ENCODE measurements around the gene CTNNA1. TPM values are rescaled to one million over a fixed set of nuclear protein-coding genes. Genes with fewer than 3 reads are reported as not detected.

CTNNA1 gene
- total RNA-seq, 1 donor from 2014 or later = 359 TPM

- no peak for TF ChIP-seq CTCF (IDR thresholded peaks at IDR 0.05; ENCODE audit: insufficient read depth, low read depth, low read length)
- TF ChIP-seq EZH2 (IDR thresholded peaks at IDR 0.05; ENCODE audit: insufficient read depth, low read length) = no peak
- Mint-ChIP-seq H3K27ac (ENCODE audit: unreplicated experiment) (peak overlapping the region; percentile 58), H3K9me3 (ENCODE audit: unreplicated experiment) (peaks cover 3% of the 10 kb centered on the region), H3K4me1 (ENCODE audit: low read depth, unreplicated experiment) (peaks cover 14% of the 10 kb centered on the region), H3K36me3 (ENCODE audit: low read depth, unreplicated experiment) (peaks cover 33% of the 10 kb centered on the region), H3K4me3 (ENCODE audit: unreplicated experiment) (no peak overlapping the region), H3K27me3 (ENCODE audit: low read depth, unreplicated experiment) (peaks cover 10% of the 10 kb centered on the region)
- DNase-seq (ENCODE audit: low read depth) (no peak), FAIRE-seq (no peak)
- no peak overlapping the region for H3K27ac ChIP-seq (ENCODE audit: low read depth, low read length)
- H3K4me3 ChIP-seq (ENCODE audit: insufficient read depth, low read depth, low read length) = no peak overlapping the region
- no peaks in the 10 kb centered on the region for H3K79me2 ChIP-seq (ENCODE audit: insufficient read depth, low read length)
- H3K4me2 ChIP-seq (ENCODE audit: low read length) = no peak overlapping the region
- H3K4me1 ChIP-seq (ENCODE audit: insufficient read depth, low read length) = peaks cover 19% of the 10 kb centered on the region
- no peaks in the 10 kb centered on the region for H3K9me3 ChIP-seq (ENCODE audit: insufficient read depth, low read depth, low read length)
- no peaks in the 10 kb centered on the region for H3K27me3 ChIP-seq (ENCODE audit: insufficient read depth, low read length)
- H2AFZ ChIP-seq (ENCODE audit: low read depth, low read length) = no peak overlapping the region
- H3K36me3 ChIP-seq (ENCODE audit: insufficient read depth, low read length) = no peaks in the 10 kb centered on the region
- no peak overlapping the region for H3K9ac ChIP-seq (ENCODE audit: low read length)
- H4K20me1 ChIP-seq (ENCODE audit: insufficient read depth, low read length) = peaks cover 25% of the 10 kb centered on the region
Measured at GRCh38 chr5:138945421-138946240, 192.4 kb downstream of the CTNNA1 start.

DNA sequence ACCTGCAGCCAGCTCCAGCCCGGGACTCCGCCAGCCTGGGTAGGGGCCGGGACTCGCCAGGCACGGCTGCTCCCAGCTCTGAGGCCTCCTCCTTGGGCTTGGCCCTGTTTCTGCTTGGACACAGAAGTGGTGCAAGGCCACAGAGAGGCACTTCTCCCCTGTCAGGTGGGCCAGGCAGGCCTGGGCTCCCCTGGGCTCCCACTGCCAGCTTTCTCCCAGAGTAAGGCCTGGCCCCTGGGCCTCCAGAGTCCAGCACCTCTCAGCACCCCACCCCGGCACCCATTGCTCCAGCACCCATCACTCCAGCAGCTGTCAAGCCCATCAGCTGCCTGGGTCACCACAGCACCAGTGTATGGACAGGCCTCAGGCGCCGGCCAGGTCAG lies 193.0 kb downstream of the CTNNA1 start:
- H3K9me3 Mint-ChIP-seq (ENCODE audit: unreplicated experiment) = peaks cover 3% of the 10 kb centered on the region
- H3K36me3 ChIP-seq (ENCODE audit: insufficient read depth, low read length) = no peaks in the 10 kb centered on the region
- no peak for DNase-seq (ENCODE audit: low read depth)
- H3K4me2 ChIP-seq (ENCODE audit: low read length) = no peak overlapping the region
- no peak overlapping the region for H3K9ac ChIP-seq (ENCODE audit: low read length)
- H3K27me3 ChIP-seq (ENCODE audit: insufficient read depth, low read length) = no peaks in the 10 kb centered on the region
- peaks cover 14% of the 10 kb centered on the region for H3K4me1 Mint-ChIP-seq (ENCODE audit: low read depth, unreplicated experiment)
- peaks cover 14% of the 10 kb centered on the region for H3K27me3 Mint-ChIP-seq (ENCODE audit: low read depth, unreplicated experiment)
- peaks cover 19% of the 10 kb centered on the region for H3K4me1 ChIP-seq (ENCODE audit: insufficient read depth, low read length)
- no peak for FAIRE-seq
- TF ChIP-seq CTCF (IDR thresholded peaks at IDR 0.05; ENCODE audit: insufficient read depth, low read depth, low read length) (no peak), EZH2 (IDR thresholded peaks at IDR 0.05; ENCODE audit: insufficient read depth, low read length) (no peak)
- no peak overlapping the region for H3K27ac Mint-ChIP-seq (ENCODE audit: unreplicated experiment)
- H3K4me3 Mint-ChIP-seq (ENCODE audit: unreplicated experiment) = no peak overlapping the region
- H3K36me3 Mint-ChIP-seq (ENCODE audit: low read depth, unreplicated experiment) = peaks cover 32% of the 10 kb centered on the region
- H3K9me3 ChIP-seq (ENCODE audit: insufficient read depth, low read depth, low read length) = no peaks in the 10 kb centered on the region
- no peak overlapping the region for H2AFZ ChIP-seq (ENCODE audit: low read depth, low read length)
- H4K20me1 ChIP-seq (ENCODE audit: insufficient read depth, low read length) = peaks cover 25% of the 10 kb centered on the region
- H3K79me2 ChIP-seq (ENCODE audit: insufficient read depth, low read length) = no peaks in the 10 kb centered on the region
- H3K4me3 ChIP-seq (ENCODE audit: insufficient read depth, low read depth, low read length) = no peak overlapping the region
- no peak overlapping the region for H3K27ac ChIP-seq (ENCODE audit: low read depth, low read length)

Data from astrocyte (in vitro differentiated cells and primary cell).